GM21529 (cell line): ENCODE results near the gene ALDH4A1.

Experiments used
- ATAC-seq: cut with Tn5 transposase; IDR thresholded peaks from one replicate; pipeline ENCODE4 v1.9.1; 2021; ENCODE audit not compliant: unreplicated experiment

ALDH4A1 gene

GRCh38 chr1:18922848-18923755, 20.7 kb upstream of the ALDH4A1 start:
- no peak for ATAC-seq

DNA sequence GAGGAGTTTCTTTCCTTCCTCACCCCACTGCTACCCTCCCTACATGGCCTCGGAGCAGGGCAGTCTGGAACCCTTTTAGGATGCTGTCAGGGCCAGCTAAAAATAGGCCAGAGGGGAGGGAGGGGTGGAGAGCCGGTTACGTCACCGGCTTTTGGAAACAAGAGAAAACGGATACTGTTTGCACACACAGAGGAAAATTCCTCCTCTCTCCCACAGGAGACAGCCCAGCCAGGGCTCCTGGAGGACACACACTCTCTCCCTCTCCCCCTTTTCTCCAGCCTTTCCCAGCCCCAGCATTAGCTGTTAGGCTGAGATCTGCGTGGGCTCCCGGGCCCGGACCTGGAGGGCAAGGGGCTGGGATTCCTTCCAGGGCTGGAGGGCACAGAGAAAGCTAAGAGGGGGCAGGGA, 20.0 kb upstream of the ALDH4A1 start:
- no peak for ATAC-seq

GRCh38 chr1:18921516-18922251, 19.3 kb upstream of the ALDH4A1 start:
- ATAC-seq = no peak

- no peak for ATAC-seq
Observed at GRCh38 chr1:18920931-18921330, 18.6 kb upstream of the ALDH4A1 start.

DNA sequence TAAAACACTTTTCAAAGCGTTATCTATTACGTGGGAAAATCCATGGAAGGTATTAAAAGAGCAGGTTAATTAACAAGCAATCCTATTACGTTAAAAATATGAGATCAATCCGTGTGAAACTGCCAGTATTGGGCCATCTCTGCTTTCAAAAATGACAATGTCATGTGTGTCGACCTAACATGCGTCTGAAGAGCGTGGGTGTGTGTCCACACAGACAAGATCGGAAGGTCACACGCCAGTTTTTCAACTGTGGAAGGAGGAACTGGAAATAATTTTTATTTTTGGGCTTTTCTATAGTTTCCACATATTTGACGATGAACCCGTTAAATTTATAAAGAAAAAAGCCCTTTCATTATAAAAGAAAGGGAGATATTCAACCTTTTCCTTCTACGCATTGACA, 17.6 kb upstream of the ALDH4A1 start:
- no peak for ATAC-seq

GRCh38 chr1:18919197-18919905, 17.0 kb upstream of the ALDH4A1 start:
- no peak for ATAC-seq

DNA sequence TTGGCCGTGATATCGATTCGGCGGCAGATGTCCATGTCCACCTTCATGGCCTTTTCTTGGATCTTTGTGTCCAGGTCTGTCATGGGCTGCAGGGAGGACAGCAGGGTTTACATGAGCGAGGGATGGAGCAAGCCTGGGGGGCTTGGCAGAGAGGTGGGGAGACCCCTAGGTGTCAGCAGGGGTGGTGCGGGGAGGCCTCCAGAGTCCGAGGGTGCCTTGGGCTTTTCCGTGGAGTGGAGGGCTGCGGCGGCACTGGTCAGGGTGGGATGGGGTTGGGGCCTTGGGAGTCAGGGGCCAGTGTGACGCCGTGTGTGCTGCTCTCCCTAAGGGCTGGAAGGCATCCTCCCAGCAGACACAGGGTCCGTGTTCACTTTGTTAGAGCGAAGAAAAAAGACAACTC, 16.1 kb upstream of the ALDH4A1 start:
- no peak for ATAC-seq

GRCh38 chr1:18917071-18917799, 14.9 kb upstream of the ALDH4A1 start:
- ATAC-seq = no peak

DNA sequence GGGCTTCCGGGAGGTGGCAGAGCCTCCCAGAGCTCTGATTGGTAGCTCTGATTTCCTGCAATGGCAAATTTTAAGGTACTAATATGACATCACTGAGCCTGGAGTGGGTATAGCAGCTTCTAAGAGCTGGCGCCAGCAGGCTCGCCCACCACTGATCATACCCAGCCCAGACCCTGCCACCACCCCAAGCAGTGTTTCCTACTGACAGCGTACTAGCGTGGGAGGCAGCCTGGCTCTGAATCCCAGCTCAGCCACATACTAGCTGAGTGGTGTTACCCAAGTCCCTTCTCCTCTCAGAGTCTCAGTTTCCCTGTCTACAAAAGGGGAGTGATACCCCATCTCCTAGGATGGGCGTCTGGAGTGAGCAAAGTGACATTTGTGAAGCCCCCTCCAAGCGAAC, 13.0 kb upstream of the ALDH4A1 start:
- ATAC-seq = no peak

GRCh38 chr1:18913065-18913835, 10.9 kb upstream of the ALDH4A1 start:
- ATAC-seq = no peak

DNA sequence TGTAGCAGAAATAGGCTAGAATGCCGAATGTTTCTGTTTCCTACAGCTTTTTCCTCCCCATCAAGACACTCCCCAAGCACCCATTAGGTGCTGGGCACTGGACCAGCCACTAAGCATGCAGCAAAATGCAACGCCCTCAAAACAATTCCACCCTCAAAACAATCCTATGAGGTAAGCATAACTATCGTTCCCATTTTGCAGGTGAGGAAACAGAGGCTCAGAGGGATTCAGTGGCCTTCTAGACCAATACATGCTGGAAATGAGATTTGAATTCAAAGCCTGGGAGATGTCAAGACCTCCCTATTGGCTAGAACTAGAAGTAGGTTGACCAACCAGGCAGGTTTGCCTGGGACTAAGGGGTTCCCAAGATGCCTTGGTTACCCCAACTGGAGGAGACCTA, 10.2 kb upstream of the ALDH4A1 start:
- no peak for ATAC-seq

DNA sequence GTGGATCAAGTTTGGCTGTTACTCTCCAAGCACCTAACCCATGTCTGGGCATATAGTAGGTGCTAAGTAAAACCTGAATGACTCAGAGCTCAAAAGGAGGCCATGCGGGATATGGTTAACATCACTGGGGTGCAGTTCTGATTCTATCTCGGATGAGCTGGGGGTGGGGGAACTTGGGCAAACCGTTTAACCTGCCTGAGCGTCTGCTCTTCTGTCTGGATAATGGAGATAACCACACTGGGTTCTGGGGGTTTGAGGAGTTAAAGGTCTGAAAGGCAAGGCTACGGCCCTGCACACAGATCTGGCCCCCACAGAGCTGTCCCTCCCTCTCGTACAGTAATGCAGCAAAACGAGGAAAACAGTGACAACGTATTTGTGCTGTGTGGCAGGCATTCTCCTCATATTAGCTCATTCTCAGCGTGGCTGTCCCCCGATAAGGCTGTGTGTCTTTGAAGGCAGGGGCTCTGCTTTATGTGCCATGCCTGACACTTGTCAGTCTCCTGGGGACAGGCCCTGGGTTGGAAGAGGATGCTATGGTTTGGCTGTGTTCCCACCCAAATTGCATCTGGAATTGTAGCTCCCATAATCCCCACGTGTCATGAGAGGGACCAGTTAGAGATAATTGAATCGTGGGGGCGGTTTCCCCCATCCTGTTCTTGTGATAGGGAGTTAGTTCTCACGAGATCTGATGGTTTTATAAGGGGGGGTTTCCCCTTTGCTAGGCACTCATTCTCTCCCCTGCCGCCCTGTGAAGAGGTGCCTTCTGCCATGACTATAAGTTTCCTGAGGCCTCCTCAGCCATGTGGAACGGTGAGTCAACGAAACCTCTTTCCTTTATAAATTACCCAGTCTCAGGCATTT, 6.8 kb upstream of the ALDH4A1 start:
- no peak for ATAC-seq

DNA sequence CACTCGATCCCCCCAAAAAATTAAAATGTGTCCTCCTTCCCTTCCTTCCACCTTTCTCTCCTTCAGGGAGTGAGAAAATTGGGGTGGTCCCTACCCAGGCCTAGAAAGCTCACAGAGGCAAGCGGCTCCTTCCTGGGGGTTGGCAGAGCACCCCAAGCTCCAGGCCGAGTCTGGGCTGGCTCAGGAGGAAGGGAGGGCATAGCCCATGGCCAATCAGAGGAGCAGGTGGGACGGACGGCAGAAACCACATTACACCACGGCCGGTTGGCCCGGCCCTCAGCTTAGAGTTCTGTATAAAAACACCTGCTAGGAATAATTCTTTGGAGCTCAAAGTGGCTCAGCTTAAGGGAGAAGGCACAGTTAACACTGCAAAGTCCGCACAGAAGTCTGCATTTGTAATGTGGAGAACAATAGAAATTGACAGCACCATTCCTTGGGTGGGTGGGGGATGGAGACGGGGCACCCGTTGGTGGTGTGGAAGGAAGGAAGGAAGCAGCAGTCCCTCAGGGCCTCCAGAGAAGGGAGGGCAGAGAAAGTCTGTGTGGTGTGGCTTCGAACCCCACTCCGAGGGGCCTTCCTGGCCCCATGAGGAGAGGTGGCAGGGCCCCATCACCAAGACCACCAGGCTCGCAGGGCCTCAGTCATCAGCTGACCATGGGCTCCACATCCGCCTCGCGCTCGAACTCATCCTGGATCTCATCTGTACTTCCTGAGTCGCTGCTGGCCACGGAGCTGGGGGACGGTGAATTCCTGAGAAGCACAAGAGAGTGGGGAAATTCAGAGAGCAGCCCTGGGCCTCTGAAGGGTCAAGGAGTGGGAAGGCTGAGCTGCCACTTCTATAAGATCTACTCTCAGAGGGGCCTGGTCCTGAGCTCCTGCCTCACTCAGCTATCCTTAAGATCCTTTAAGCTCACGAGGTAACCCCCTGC, 5.8 kb upstream of the ALDH4A1 start:
- ATAC-seq = no peak

GRCh38 chr1:18907021-18907916, 4.9 kb upstream of the ALDH4A1 start:
- no peak for ATAC-seq

- no peak for ATAC-seq
Observed at GRCh38 chr1:18903291-18903756, 969 bp upstream of the ALDH4A1 start.

- ATAC-seq = no peak
Observed at GRCh38 chr1:18901952-18902522, 318 bp downstream of the ALDH4A1 start.
